Neural cell (in vitro differentiated cells): ENCODE data around the gene SPEF1.

Experiments
- EP300 ChIP-seq: fragments of 450-650 bp; conservative IDR thresholded peaks from 2 replicates; pipeline ENCODE4 v1.6.1; 2014; ENCODE audit warnings: antibody characterized with exemption, mild to moderate bottlenecking, moderate library complexity; ENCODE audit not compliant: poor library complexity, severe bottlenecking
- EZH2 ChIP-seq: fragments of 200-600, 300-800 bp; shearing (Covaris generic), sonication (generic); IDR thresholded peaks from 2 replicates; pipeline ENCODE4 v1.6.1; 2014; ENCODE audit warnings: antibody characterized with exemption, low read length, borderline replicate concordance, mild to moderate bottlenecking; ENCODE audit not compliant: insufficient read depth, poor library complexity, severe bottlenecking
- MXI1 ChIP-seq: fragments of 450-650 bp; conservative IDR thresholded peaks from 2 replicates; pipeline ENCODE4 v1.6.1; 2014; ENCODE audit warnings: antibody characterized with exemption, mild to moderate bottlenecking; ENCODE audit not compliant: poor library complexity, severe bottlenecking
- POLR2AphosphoS5 ChIP-seq: IDR thresholded peaks from 2 replicates; pipeline ENCODE4 v1.6.1; 2012
- TAF1 ChIP-seq: IDR thresholded peaks from 2 replicates; pipeline ENCODE4 v1.6.1; 2012; ENCODE audit warnings: low read depth
- TF ChIP-seq, protein P1 (sequence below): fragments of 450-650 bp; IDR thresholded peaks from 2 replicates; pipeline ENCODE4 v1.5.1; 2014; ENCODE audit warnings: antibody characterized with exemption, mild to moderate bottlenecking, moderate library complexity; ENCODE audit not compliant: poor library complexity, severe bottlenecking
- TF ChIP-seq, protein P2 (sequence below): IDR thresholded peaks from 2 replicates; pipeline ENCODE4 v1.6.1; 2012; ENCODE audit warnings: borderline replicate concordance

DNA sequence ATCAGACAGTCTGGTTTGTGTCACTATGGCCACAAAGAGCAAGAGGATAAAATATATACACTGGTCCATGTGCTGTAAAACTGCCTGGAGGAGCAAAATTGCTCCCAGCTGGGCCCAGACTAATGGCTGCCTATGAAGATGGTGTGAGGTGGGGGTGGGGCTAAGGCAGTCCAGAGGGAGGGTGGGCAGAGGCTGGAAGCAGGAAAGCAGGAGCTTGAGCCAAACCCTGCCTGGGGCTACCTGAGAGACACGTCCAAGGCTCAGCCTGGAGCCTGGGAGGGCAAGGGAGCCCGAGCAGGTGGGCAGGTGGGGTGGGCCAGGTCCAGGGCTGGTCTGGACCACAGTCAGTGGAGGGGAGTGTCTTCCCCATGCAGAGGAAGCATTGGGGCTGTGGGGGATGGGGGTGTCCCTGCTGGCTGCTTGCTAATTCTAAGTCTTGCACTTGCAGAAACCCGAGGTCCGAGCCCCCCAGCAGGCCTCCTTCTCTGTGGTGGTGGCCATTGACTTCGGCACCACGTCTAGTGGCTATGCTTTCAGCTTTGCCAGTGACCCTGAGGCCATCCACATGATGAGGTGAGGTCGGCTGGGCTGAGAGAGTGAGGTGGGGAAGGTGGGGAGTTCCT, 39.3 kb downstream of the SPEF1 start:
- TF ChIP-seq EZH2 (no peak), TAF1 (no peak), POLR2AphosphoS5 (no peak), EP300 (no peak), MXI1 (no peak)
- TF ChIP-seq, protein P1, sequence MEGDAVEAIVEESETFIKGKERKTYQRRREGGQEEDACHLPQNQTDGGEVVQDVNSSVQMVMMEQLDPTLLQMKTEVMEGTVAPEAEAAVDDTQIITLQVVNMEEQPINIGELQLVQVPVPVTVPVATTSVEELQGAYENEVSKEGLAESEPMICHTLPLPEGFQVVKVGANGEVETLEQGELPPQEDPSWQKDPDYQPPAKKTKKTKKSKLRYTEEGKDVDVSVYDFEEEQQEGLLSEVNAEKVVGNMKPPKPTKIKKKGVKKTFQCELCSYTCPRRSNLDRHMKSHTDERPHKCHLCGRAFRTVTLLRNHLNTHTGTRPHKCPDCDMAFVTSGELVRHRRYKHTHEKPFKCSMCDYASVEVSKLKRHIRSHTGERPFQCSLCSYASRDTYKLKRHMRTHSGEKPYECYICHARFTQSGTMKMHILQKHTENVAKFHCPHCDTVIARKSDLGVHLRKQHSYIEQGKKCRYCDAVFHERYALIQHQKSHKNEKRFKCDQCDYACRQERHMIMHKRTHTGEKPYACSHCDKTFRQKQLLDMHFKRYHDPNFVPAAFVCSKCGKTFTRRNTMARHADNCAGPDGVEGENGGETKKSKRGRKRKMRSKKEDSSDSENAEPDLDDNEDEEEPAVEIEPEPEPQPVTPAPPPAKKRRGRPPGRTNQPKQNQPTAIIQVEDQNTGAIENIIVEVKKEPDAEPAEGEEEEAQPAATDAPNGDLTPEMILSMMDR = no peak
- TF ChIP-seq, protein P2, sequence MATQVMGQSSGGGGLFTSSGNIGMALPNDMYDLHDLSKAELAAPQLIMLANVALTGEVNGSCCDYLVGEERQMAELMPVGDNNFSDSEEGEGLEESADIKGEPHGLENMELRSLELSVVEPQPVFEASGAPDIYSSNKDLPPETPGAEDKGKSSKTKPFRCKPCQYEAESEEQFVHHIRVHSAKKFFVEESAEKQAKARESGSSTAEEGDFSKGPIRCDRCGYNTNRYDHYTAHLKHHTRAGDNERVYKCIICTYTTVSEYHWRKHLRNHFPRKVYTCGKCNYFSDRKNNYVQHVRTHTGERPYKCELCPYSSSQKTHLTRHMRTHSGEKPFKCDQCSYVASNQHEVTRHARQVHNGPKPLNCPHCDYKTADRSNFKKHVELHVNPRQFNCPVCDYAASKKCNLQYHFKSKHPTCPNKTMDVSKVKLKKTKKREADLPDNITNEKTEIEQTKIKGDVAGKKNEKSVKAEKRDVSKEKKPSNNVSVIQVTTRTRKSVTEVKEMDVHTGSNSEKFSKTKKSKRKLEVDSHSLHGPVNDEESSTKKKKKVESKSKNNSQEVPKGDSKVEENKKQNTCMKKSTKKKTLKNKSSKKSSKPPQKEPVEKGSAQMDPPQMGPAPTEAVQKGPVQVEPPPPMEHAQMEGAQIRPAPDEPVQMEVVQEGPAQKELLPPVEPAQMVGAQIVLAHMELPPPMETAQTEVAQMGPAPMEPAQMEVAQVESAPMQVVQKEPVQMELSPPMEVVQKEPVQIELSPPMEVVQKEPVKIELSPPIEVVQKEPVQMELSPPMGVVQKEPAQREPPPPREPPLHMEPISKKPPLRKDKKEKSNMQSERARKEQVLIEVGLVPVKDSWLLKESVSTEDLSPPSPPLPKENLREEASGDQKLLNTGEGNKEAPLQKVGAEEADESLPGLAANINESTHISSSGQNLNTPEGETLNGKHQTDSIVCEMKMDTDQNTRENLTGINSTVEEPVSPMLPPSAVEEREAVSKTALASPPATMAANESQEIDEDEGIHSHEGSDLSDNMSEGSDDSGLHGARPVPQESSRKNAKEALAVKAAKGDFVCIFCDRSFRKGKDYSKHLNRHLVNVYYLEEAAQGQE = no peak
